Prostate gland (tissue), 2 donors: ENCODE data around the gene PIK3C2A.

Source experiments
- POLR2A ChIP-seq: fragments of 450-650 bp; IDR thresholded peaks from one replicate; pipeline ENCODE4 v1.6.1; 2016; ENCODE audit warnings: antibody characterized with exemption, mild to moderate bottlenecking
- POLR2AphosphoS5 ChIP-seq: sonication (generic); formaldehyde crosslinking; IDR thresholded peaks from one replicate; pipeline ENCODE4 v1.6.1; 2017; ENCODE audit warnings: antibody characterized with exemption
- TF ChIP-seq, protein P1 (sequence below), 4 experiments: fragments of 200-600 bp in 2 of 4; fragments of 450-650 bp in 2 of 4; sonication (generic) in 2 of 4; IDR thresholded peaks; 1 replicate in 3 of 4; 2 replicates in 1 of 4; pipeline ENCODE4 v1.5.1; 2016 to 2019; ENCODE audit warnings: antibody characterized with exemption in 4 of 4, mild to moderate bottlenecking in 2 of 4, moderate library complexity in 2 of 4

DNA sequence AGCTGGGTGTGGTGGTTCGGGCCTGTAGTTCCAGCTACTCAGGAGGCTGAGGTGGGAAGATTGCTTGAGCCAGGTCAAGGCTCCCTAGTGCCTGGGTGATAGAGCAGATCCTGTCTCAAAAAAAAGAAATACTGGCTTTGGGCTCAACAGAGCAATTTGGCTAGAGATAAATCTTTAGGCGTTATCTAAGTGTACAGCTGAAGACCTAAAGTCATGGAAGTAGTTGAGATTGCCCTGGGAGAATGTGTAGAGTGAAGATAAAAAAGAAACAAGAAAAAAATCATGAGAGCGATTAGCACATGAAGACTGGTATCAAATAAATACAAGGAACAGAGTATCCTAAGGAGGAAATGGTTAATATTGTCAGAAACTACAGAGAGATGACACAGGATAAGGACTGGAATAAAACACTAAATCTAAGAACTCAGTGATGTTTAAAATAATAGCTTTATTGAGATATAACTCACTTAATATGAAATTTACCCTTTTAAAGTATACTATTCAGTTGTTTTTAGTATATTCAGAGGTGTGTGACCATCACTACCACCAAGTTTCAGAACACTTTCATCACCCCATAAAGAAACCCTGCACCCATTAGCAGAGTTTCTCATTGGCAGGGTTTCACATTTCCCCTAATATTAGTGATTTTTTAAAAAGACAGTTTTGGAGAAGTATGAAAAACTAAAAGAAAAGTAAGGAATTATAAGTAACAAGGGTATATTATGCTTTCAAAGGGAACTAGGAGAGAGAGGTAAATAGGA is 20.7 kb downstream of the PIK3C2A start:
- TF ChIP-seq, protein P1, sequence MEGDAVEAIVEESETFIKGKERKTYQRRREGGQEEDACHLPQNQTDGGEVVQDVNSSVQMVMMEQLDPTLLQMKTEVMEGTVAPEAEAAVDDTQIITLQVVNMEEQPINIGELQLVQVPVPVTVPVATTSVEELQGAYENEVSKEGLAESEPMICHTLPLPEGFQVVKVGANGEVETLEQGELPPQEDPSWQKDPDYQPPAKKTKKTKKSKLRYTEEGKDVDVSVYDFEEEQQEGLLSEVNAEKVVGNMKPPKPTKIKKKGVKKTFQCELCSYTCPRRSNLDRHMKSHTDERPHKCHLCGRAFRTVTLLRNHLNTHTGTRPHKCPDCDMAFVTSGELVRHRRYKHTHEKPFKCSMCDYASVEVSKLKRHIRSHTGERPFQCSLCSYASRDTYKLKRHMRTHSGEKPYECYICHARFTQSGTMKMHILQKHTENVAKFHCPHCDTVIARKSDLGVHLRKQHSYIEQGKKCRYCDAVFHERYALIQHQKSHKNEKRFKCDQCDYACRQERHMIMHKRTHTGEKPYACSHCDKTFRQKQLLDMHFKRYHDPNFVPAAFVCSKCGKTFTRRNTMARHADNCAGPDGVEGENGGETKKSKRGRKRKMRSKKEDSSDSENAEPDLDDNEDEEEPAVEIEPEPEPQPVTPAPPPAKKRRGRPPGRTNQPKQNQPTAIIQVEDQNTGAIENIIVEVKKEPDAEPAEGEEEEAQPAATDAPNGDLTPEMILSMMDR (IDR thresholded peaks at IDR 0.05) = no peak
- TF ChIP-seq POLR2A (no peak), POLR2AphosphoS5 (no peak)
